Vagina (tissue), 2 donors: ENCODE data around the gene GHRHR.

Source experiments
- POLR2AphosphoS5 ChIP-seq, 2 donors: sonication (generic); formaldehyde crosslinking; IDR thresholded peaks; one replicate each; pipeline ENCODE4 v1.9.0; 2017; ENCODE audit warnings: antibody characterized with exemption in 2 of 2, mild to moderate bottlenecking in 2 of 2, low read depth in 1 of 2; ENCODE audit not compliant: insufficient read depth in 1 of 2
- TF ChIP-seq, protein P1 (sequence below), 3 experiments: fragments of 450-650 bp in 2 of 3; fragments of 200-600 bp in 1 of 3; sonication (generic) in 1 of 3; IDR thresholded peaks; one replicate each; pipeline ENCODE4 v1.5.1; 2017 to 2019; ENCODE audit warnings: antibody characterized with exemption in 3 of 3, mild to moderate bottlenecking in 2 of 3, moderate library complexity in 2 of 3

- TF ChIP-seq, protein P1, sequence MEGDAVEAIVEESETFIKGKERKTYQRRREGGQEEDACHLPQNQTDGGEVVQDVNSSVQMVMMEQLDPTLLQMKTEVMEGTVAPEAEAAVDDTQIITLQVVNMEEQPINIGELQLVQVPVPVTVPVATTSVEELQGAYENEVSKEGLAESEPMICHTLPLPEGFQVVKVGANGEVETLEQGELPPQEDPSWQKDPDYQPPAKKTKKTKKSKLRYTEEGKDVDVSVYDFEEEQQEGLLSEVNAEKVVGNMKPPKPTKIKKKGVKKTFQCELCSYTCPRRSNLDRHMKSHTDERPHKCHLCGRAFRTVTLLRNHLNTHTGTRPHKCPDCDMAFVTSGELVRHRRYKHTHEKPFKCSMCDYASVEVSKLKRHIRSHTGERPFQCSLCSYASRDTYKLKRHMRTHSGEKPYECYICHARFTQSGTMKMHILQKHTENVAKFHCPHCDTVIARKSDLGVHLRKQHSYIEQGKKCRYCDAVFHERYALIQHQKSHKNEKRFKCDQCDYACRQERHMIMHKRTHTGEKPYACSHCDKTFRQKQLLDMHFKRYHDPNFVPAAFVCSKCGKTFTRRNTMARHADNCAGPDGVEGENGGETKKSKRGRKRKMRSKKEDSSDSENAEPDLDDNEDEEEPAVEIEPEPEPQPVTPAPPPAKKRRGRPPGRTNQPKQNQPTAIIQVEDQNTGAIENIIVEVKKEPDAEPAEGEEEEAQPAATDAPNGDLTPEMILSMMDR (IDR thresholded peaks at IDR 0.05), result no peak
- no peak for TF ChIP-seq POLR2AphosphoS5 (IDR thresholded peaks at IDR 0.05; ENCODE audit: insufficient read depth in 1 of 2, low read depth in 1 of 2)
These were observed 31.7 kb upstream of the GHRHR start for GRCh38 chr7:30931929-30932540.
